Measurements from ENCODE around the gene FCHSD2.

DNA sequence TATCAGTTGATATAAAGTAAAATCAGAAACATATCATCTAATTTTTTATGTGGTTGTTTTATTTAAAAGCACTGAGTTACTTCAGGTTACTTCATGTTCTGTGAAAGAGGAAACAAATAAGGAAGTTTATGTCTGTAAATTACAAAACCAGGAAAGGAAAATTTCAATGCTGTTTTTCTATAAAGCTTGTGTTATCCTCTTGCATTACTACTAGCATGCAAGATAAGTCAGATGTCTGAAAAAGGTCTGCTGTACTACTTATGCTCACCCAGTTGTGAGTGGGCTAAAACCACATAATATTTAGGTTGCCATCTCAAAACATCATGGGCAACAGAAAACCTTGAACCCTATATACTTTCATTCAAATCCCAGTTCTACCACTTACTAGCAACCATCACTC is 206.4 kb downstream of the FCHSD2 start:
- TF ChIP-seq, protein P1, sequence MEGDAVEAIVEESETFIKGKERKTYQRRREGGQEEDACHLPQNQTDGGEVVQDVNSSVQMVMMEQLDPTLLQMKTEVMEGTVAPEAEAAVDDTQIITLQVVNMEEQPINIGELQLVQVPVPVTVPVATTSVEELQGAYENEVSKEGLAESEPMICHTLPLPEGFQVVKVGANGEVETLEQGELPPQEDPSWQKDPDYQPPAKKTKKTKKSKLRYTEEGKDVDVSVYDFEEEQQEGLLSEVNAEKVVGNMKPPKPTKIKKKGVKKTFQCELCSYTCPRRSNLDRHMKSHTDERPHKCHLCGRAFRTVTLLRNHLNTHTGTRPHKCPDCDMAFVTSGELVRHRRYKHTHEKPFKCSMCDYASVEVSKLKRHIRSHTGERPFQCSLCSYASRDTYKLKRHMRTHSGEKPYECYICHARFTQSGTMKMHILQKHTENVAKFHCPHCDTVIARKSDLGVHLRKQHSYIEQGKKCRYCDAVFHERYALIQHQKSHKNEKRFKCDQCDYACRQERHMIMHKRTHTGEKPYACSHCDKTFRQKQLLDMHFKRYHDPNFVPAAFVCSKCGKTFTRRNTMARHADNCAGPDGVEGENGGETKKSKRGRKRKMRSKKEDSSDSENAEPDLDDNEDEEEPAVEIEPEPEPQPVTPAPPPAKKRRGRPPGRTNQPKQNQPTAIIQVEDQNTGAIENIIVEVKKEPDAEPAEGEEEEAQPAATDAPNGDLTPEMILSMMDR (IDR thresholded peaks at IDR 0.05; ENCODE audit: low read depth, low read length, missing input control) = no peak
- TF ChIP-seq ZBTB33 (IDR thresholded peaks at IDR 0.05) (no peak), RAD21 (IDR thresholded peaks at IDR 0.05) (no peak), GABPA (IDR thresholded peaks at IDR 0.05 in 1 of 2, conservative IDR thresholded peaks at IDR 0.05 in 1 of 2) (no peak), SP1 (IDR thresholded peaks at IDR 0.05) (no peak), FOXA2 (IDR thresholded peaks at IDR 0.05) (no peak)
- TF ChIP-seq, protein P2, sequence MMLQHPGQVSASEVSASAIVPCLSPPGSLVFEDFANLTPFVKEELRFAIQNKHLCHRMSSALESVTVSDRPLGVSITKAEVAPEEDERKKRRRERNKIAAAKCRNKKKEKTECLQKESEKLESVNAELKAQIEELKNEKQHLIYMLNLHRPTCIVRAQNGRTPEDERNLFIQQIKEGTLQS (IDR thresholded peaks at IDR 0.05) = no peak

Measured in liver (tissue), 3 donors.